Activated T-helper 2 cell treated with anti-CD3 and anti-CD28 coated beads, Interferon-gamma antibody, Interleukin-2, Interleukin-4, amounts not matched to agents 10 μg/mL and 5 μg/mL and 100 μg/mL, durations not matched to agents 14 hours and 24 hours and 36 hours (primary cell): ENCODE data around the gene SMURF1. TPM values are rescaled to one million over a fixed set of nuclear protein-coding genes. Genes with fewer than 3 reads are reported as not detected.

Source experiments
- DNase-seq: peaks from one replicate; pipeline ENCODE4 v3.0.0; 2021; ENCODE audit warnings: low spot score
- H3K27ac Mint-ChIP-seq: one replicate; pipeline ENCODE4 v1.8.0; 2021; ENCODE audit warnings: mixed read lengths
- H3K27me3 Mint-ChIP-seq: one replicate; pipeline ENCODE4 v1.8.0; 2021; ENCODE audit warnings: low read depth, mixed read lengths
- H3K36me3 Mint-ChIP-seq: one replicate; pipeline ENCODE4 v1.8.0; 2021; ENCODE audit warnings: low read depth, mixed read lengths
- H3K4me1 Mint-ChIP-seq: one replicate; pipeline ENCODE4 v1.8.0; 2021; ENCODE audit warnings: low read depth, mixed read lengths
- H3K4me3 Mint-ChIP-seq: one replicate; pipeline ENCODE4 v1.8.0; 2021; ENCODE audit warnings: low read depth, mild to moderate bottlenecking, moderate library complexity, mixed read lengths
- H3K9me3 Mint-ChIP-seq: one replicate; pipeline ENCODE4 v1.8.0; 2021; ENCODE audit warnings: mixed read lengths
- intact Hi-C: fragments of 100-400 bp; cut with micrococcal nuclease; formaldehyde crosslinking; loops from one replicate; pipeline ENCODE4 v1.15.1; 2023
- total RNA-seq: library from RNA; stranded (reverse); gene quantifications from 2 replicates; pipeline ENCODE4 v1.2.3, GENCODE V29; 2022

The SMURF1 gene
- total RNA-seq, 1 donor from 2014 or later: 13.5 TPM

DNA sequence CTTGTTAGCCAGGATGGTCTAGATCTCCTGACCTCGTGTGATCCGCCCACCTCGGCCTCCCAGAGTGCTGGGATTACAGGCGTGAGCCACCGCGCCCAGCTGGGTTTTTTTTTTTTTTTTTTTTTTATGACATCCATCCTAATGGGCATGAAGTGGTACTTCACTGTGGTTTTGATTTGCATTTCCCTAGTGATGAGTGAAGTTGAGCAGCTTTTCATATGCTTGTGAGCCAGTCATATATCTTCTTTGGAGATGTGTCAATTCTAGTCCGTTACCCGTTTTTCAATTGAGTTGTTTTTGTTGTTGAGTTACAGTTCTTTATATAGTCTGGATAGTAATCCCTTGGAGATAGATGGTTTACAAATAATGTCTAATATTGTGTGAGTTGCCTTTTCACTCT, 127.7 kb downstream of the SMURF1 start:
- H3K36me3 Mint-ChIP-seq: peaks cover 80% of the 10 kb centered on the region
- H3K4me1 Mint-ChIP-seq: peaks cover 2% of the 10 kb centered on the region
- no peak overlapping the region for H3K27ac Mint-ChIP-seq
- no peaks in the 10 kb centered on the region for H3K27me3 Mint-ChIP-seq
- no peak overlapping the region for H3K4me3 Mint-ChIP-seq
- no peak for DNase-seq
- intact Hi-C loops: no loop called here
- H3K9me3 Mint-ChIP-seq: no peaks in the 10 kb centered on the region

DNA sequence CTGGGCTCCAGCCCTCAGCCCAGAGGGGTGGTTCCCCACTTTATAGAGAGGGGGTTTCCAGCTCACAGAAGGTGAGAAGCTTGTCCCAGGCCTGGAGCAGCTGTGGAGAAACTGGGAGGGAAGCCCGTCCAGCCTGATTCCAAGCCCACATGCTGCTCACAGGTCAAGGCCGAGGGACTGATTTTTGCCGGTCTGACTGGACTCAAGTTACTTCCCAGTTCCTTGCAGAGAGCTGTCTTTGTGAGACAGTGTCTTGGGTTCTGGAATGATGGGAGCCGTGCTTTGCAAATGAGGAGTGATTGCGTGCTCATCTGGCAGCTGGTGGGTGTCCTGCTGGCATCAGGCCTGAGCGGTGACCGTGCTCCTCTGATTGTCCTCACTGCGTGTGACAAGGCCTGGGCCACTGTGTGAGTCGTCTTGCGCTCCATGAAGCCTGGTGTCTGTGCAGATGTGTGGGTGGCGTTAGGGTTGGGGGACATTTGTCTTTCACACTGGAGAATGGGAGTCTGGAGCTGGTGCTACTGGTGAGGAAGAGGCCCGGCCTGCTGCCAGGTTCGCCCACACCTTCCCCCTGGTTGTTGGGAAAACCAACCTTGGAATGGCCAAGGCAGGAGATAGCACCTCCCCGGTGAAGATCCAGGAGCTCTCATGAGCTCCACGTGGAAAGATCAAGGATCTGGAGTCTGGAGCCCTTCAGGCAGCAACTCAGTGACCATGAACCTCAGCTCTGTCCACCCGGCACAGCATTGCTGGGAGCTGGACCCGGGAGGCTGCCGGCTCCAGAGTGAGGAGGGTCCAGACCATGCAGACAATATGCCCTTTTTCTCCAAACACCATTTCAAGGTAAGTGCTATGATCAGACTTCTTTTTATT, 129.6 kb downstream of the SMURF1 start:
- DNase-seq: no peak
- Mint-ChIP-seq H3K27me3 (no peaks in the 10 kb centered on the region), H3K27ac (no peak overlapping the region), H3K4me1 (peaks cover 2% of the 10 kb centered on the region), H3K9me3 (no peaks in the 10 kb centered on the region), H3K4me3 (no peak overlapping the region), H3K36me3 (peaks cover 77% of the 10 kb centered on the region)
- intact Hi-C loops: no loop called here

DNA sequence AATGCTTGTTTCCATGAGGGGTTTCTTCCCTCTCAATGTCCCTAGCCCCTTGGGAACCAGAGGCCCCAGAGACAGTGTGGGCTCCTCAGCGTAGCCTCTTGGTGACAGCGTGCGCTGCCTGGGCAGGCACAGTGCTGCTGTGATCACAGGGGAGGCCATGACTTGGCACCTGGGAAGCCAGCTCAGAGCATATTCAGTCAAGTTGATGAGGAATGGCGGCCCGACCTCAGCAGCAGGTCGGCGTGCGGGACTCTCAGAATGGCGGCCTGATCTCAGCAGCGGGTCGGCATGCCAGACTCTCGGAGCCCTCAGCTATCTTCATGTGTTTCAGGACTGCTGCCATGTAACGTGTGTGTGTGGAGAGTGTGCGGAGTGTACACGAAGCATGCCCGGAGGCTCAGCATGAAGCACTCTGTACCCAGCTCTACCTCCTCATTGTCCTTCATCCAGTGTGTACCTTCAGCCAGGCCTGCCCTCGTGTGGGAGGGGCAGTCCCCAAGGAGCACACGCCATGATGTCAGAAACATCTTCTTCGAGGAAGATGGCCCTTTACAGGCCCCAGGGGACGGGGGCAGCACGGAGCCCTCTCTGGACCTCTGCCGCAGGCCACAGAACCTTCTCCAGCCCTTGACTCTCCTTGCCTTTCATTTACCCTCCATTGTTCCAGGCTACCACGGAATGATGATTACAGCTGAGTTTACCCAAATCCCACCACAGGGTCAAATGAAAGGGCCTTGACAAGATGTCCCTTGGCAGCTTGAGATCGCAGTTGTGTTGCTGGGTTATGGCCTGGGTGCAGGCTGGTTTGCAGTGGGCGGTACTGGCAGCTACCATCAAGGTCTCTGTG, 130.4 kb downstream of the SMURF1 start:
- peaks cover 78% of the 10 kb centered on the region for H3K36me3 Mint-ChIP-seq
- H3K4me3 Mint-ChIP-seq: no peak overlapping the region
- peaks cover 2% of the 10 kb centered on the region for H3K4me1 Mint-ChIP-seq
- DNase-seq: no peak
- H3K27me3 Mint-ChIP-seq: no peaks in the 10 kb centered on the region
- no peaks in the 10 kb centered on the region for H3K9me3 Mint-ChIP-seq
- no peak overlapping the region for H3K27ac Mint-ChIP-seq
- intact Hi-C loops: no loop called here

DNA sequence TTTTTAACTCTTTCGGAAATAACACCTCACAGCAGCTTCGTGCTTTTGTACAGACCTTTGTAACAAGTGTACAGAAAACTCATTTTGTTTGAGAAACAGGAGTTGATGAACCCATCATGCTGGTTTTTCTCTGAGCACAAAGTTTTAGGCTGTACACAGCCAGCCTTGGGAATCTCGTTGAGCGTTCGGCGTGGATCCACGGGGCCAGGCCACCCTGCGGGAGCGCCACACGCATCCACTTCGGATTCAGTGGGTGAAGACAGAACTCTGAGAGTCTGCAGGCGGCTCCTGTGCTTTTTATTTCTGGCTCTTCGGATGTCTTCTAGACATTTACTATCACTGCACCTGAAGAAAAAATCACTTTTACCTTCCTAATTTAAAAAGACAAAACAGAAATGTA, 131.2 kb downstream of the SMURF1 start:
- Mint-ChIP-seq H3K4me1 (no peaks in the 10 kb centered on the region), H3K36me3 (peaks cover 80% of the 10 kb centered on the region), H3K9me3 (no peaks in the 10 kb centered on the region), H3K27me3 (no peaks in the 10 kb centered on the region), H3K4me3 (no peak overlapping the region), H3K27ac (no peak overlapping the region)
- intact Hi-C loops: no loop called here
- DNase-seq: no peak

DNA sequence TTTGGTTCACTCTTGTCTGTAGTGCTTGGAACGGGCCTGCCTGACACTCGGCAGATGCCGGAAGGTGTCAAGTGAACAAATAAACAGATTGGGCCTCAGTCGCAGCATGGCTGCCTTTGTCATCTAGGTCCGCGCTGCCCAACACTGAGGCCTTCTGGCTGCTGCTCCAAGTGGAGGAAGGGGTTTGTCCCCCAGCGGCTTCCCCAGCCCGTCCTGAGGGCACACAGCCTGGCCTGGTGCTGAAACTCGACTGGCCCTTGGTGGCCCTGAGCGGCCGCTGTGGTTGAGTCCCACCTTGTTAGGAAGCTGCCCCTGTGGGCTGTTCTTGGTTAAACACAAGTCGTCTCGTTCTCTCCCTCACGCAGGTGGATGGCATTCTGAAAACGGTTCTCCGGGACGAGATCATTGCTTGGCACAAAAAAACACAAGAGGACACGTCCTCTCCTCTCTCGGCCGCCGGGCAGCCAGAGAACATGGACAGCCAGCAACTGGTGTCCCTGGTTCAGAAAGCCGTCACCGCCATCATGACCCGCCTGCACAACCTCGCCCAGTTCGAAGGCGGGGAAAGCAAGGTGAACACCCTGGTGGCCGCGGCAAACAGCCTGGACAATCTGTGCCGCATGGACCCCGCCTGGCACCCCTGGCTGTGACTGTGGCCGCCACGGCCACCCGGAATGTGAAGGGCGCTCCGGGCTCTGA, 132.1 kb downstream of the SMURF1 start:
- Mint-ChIP-seq H3K9me3 (no peaks in the 10 kb centered on the region), H3K4me3 (no peak overlapping the region), H3K4me1 (no peaks in the 10 kb centered on the region), H3K27me3 (no peaks in the 10 kb centered on the region), H3K36me3 (peaks cover 80% of the 10 kb centered on the region), H3K27ac (no peak overlapping the region)
- DNase-seq: no peak
- intact Hi-C loops: no loop called here

- Mint-ChIP-seq H3K4me3 (no peak overlapping the region), H3K27ac (no peak overlapping the region), H3K4me1 (no peaks in the 10 kb centered on the region), H3K27me3 (no peaks in the 10 kb centered on the region), H3K9me3 (no peaks in the 10 kb centered on the region), H3K36me3 (peaks cover 80% of the 10 kb centered on the region)
- no peak for DNase-seq
- intact Hi-C loops: no loop called here
Observed at GRCh38 chr7:99011341-99011705, 132.6 kb downstream of the SMURF1 start.

DNA sequence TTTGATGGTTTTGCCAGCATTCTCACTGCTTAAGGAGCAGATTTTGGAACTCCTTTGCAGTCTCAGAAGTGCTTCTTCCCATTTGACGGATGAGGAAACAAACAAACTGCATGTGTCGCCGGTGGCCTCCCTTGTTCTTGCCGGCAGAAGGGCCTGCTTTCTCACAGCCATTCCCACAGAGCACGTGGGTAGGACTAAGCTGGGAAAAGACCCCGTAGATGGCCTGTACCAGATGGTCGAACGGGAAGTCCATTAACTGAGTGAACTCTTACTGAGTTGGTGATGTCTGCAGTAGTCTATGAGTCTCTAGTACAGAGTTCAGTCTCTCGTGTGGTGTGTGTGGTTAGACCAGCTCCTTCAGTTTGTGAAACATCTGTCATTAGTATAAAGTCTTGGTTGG, 133.6 kb downstream of the SMURF1 start:
- intact Hi-C loops: no loop called here
- Mint-ChIP-seq H3K4me1 (no peaks in the 10 kb centered on the region), H3K36me3 (peaks cover 77% of the 10 kb centered on the region), H3K4me3 (no peak overlapping the region), H3K27ac (no peak overlapping the region), H3K9me3 (no peaks in the 10 kb centered on the region), H3K27me3 (no peaks in the 10 kb centered on the region)
- no peak for DNase-seq

DNA sequence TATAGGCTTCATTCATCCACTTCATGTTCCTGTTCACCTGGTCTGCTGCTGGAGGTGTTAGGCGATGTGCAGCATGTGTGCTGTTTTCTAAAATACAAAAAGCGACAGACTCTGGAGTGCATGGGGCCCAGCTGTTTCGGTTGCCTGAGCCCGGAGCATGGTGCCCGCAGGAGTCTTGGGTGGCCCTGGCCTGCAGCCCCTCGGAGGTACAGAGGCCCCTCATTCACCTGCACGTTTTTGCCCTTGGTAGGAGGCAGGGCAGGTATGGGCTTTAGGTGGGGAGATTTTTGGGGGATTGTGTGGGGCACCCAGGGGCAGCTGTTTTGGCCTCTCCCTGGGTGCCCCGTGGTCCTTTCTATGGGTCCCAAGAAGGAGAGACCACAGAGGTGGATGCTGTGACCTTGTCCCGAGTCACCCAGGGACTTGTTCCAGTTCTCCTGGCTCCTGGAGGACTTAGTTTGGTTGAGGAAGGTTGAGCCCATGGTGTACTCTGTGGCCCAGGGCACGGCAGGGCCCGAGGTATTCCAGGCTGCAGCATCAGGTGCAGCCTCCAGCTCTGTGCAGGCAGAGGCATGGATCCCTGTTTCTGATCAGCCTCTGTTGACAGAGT, 134.9 kb downstream of the SMURF1 start:
- Mint-ChIP-seq H3K27ac (no peak overlapping the region), H3K4me1 (no peaks in the 10 kb centered on the region), H3K9me3 (no peaks in the 10 kb centered on the region), H3K4me3 (no peak overlapping the region), H3K36me3 (peaks cover 74% of the 10 kb centered on the region), H3K27me3 (no peaks in the 10 kb centered on the region)
- no peak for DNase-seq
- intact Hi-C loops: no loop called here

GRCh38 chr7:99008181-99008631, 135.7 kb downstream of the SMURF1 start:
- intact Hi-C loops: no loop called here
- no peak for DNase-seq
- Mint-ChIP-seq H3K4me1 (no peaks in the 10 kb centered on the region), H3K27ac (no peak overlapping the region), H3K9me3 (no peaks in the 10 kb centered on the region), H3K36me3 (peaks cover 69% of the 10 kb centered on the region), H3K4me3 (no peak overlapping the region), H3K27me3 (no peaks in the 10 kb centered on the region)

- no peaks in the 10 kb centered on the region for H3K9me3 Mint-ChIP-seq
- DNase-seq: no peak
Observed at GRCh38 chr7:99006739-99007424, 137.0 kb downstream of the SMURF1 start.

GRCh38 chr7:99005776-99006175, 138.1 kb downstream of the SMURF1 start:
- intact Hi-C loops: no loop called here
- peaks cover 65% of the 10 kb centered on the region for H3K36me3 Mint-ChIP-seq
- no peaks in the 10 kb centered on the region for H3K9me3 Mint-ChIP-seq
- H3K4me3 Mint-ChIP-seq: no peak overlapping the region
- H3K27ac Mint-ChIP-seq: no peak overlapping the region
- no peak for DNase-seq
- no peaks in the 10 kb centered on the region for H3K27me3 Mint-ChIP-seq
- no peaks in the 10 kb centered on the region for H3K4me1 Mint-ChIP-seq

More at GRCh38 chr7:99006739-99007424, 137.0 kb downstream of the SMURF1 start:
- Mint-ChIP-seq H3K4me3 (no peak overlapping the region), H3K36me3 (peaks cover 64% of the 10 kb centered on the region), H3K27ac (no peak overlapping the region), H3K27me3 (no peaks in the 10 kb centered on the region), H3K4me1 (no peaks in the 10 kb centered on the region)
- intact Hi-C loops: no loop called here
